Smooth muscle cell (in vitro differentiated cells): Measurements from ENCODE around the gene HECTD4. TPM values are rescaled to one million over a fixed set of nuclear protein-coding genes. Genes with fewer than 3 reads are reported as not detected.

ENCODE experiments used
- DNase-seq: peaks from one replicate; lab custom pipeline; 2025; ENCODE audit not compliant: unreplicated experiment; lab: John Stamatoyannopoulos, UW
- H2AFZ ChIP-seq: fragments of 200-600 bp; sonication (generic); 2 replicates; pipeline ENCODE4 v1.6.0; 2016; ENCODE audit warnings: antibody characterized with exemption, low read depth, mild to moderate bottlenecking
- H3F3A ChIP-seq: fragments of 200-600 bp; sonication (generic); 2 replicates; pipeline ENCODE4 v1.6.0; 2017; ENCODE audit warnings: antibody characterized with exemption, low read depth
- H3K27ac ChIP-seq: fragments of 200-600 bp; sonication (generic); 2 replicates; pipeline ENCODE4 v1.5.1; 2016; ENCODE audit warnings: low read depth, mild to moderate bottlenecking
- H3K27me3 ChIP-seq: fragments of 200-600 bp; sonication (generic); 2 replicates; pipeline ENCODE4 v1.6.1; 2016; ENCODE audit warnings: low read depth, mild to moderate bottlenecking
- H3K36me3 ChIP-seq: fragments of 200-600 bp; sonication (generic); 2 replicates; pipeline ENCODE4 v1.5.1; 2016; ENCODE audit warnings: low read depth
- H3K4me1 ChIP-seq: fragments of 200-600 bp; sonication (generic); 2 replicates; pipeline ENCODE4 v1.5.1; 2016; ENCODE audit warnings: low read depth
- H3K4me2 ChIP-seq: fragments of 200-600 bp; sonication (generic); 2 replicates; pipeline ENCODE4 v1.6.0; 2016; ENCODE audit warnings: mild to moderate bottlenecking
- H3K4me3 ChIP-seq: fragments of 200-600 bp; sonication (generic); 2 replicates; pipeline ENCODE4 v1.5.1; 2016; ENCODE audit warnings: mild to moderate bottlenecking
- H3K79me2 ChIP-seq: fragments of 200-600 bp; sonication (generic); 2 replicates; pipeline ENCODE4 v1.6.0; 2016; ENCODE audit warnings: low read depth, mild to moderate bottlenecking
- H3K9ac ChIP-seq: fragments of 200-600 bp; sonication (generic); 2 replicates; pipeline ENCODE4 v1.6.0; 2016; ENCODE audit warnings: low read depth
- H3K9me3 ChIP-seq: fragments of 200-600 bp; sonication (generic); replicated peaks from 2 replicates; pipeline ENCODE4 v1.5.1; 2016; ENCODE audit warnings: low read depth
- H4K20me1 ChIP-seq: fragments of 200-600 bp; sonication (generic); 2 replicates; pipeline ENCODE4 v1.6.0; 2016; ENCODE audit warnings: low read depth
- CTCF ChIP-seq: fragments of 200-600 bp; sonication (generic); IDR thresholded peaks from 2 replicates; pipeline ENCODE4 v1.5.1; 2017; ENCODE audit warnings: borderline replicate concordance, mild to moderate bottlenecking, antibody characterized with exemption; ENCODE audit not compliant: insufficient read depth, poor library complexity, severe bottlenecking
- WGBS: methylation state at CpG from one replicate; pipeline ENCODE4 v1.1.7; 2016; ENCODE audit warnings: low lambda C conversion rate; 5-methylcytosine and 5-hydroxymethylcytosine counted together
- polyA plus RNA-seq: library from polyadenylated mRNA; unstranded; fragments of >200 nt; fragmentation: Nextera tagmentation; extraction: Ambion mirVana; gene quantifications from 2 replicates; pipeline ENCODE4 v1.2.1, GENCODE V29; 2016
- total RNA-seq: library from RNA; depleted of rRNA; stranded (reverse); fragments of >200 nt; gene quantifications from 2 replicates; pipeline ENCODE4 v1.2.3, GENCODE V29; 2014

Gene HECTD4
- total and polyA plus RNA-seq, 2 experiments from 2014 or later: 6.6 to 16.9 TPM

GRCh38 chr12:112421363-112421762 lies 39.1 kb upstream of the HECTD4 start:
- H3K4me1 ChIP-seq: peaks cover 15% of the 10 kb centered on the region
- H3K27me3 ChIP-seq: no peaks in the 10 kb centered on the region
- H3K9ac ChIP-seq: no peak overlapping the region
- no peak overlapping the region for H2AFZ ChIP-seq
- no peaks in the 10 kb centered on the region for H3K36me3 ChIP-seq
- no peak overlapping the region for H3K4me3 ChIP-seq
- H4K20me1 ChIP-seq: peaks cover 69% of the 10 kb centered on the region
- no peak for TF ChIP-seq CTCF
- no peaks in the 10 kb centered on the region for H3F3A ChIP-seq
- no peak for DNase-seq
- no peak overlapping the region for H3K4me2 ChIP-seq
- no peaks in the 10 kb centered on the region for H3K9me3 ChIP-seq
- no peak overlapping the region for H3K27ac ChIP-seq
- WGBS: 93% methylated on average over 1 of the region's 1 CpG
- H3K79me2 ChIP-seq: peaks cover 82% of the 10 kb centered on the region

- H3K4me3 ChIP-seq: peak overlapping the region; percentile 79
- no peak overlapping the region for H2AFZ ChIP-seq
- peak overlapping the region; percentile 100 for H3K9ac ChIP-seq
- no peaks in the 10 kb centered on the region for H3K9me3 ChIP-seq
- H3K4me2 ChIP-seq: peak overlapping the region; percentile 94
- H3K36me3 ChIP-seq: no peaks in the 10 kb centered on the region
- no peak for DNase-seq
- no peaks in the 10 kb centered on the region for H3F3A ChIP-seq
- 93% methylated on average over 3 of the region's 3 CpGs for WGBS
- peaks cover 76% of the 10 kb centered on the region for H3K79me2 ChIP-seq
- H3K27ac ChIP-seq: no peak overlapping the region
- no peak for TF ChIP-seq CTCF
- peaks cover 15% of the 10 kb centered on the region for H3K4me1 ChIP-seq
- H4K20me1 ChIP-seq: peaks cover 62% of the 10 kb centered on the region
- H3K27me3 ChIP-seq: no peaks in the 10 kb centered on the region
Measured at GRCh38 chr12:112420740-112421139, 38.5 kb upstream of the HECTD4 start.

GRCh38 chr12:112419297-112420133 lies 37.3 kb upstream of the HECTD4 start:
- Histone ChIP-seq H3K9me3 (no peaks in the 10 kb centered on the region), H3K79me2 (peaks cover 64% of the 10 kb centered on the region), H4K20me1 (peaks cover 50% of the 10 kb centered on the region), H3K36me3 (no peaks in the 10 kb centered on the region), H3K9ac (peak overlapping the region; percentile 100), H3K4me2 (peak overlapping the region; percentile 94), H2AFZ (no peak overlapping the region), H3K4me1 (peaks cover 15% of the 10 kb centered on the region), H3F3A (no peaks in the 10 kb centered on the region), H3K27me3 (no peaks in the 10 kb centered on the region), H3K27ac (peak overlapping the region; percentile 97), H3K4me3 (peak overlapping the region; percentile 79)
- peak; percentile 49 for DNase-seq
- TF ChIP-seq CTCF: no peak
- WGBS: 5% methylated on average over 31 of the region's 31 CpGs
